HT1080 (cell line): ENCODE measurements around the gene CACNG4. TPM values are rescaled to one million over a fixed set of nuclear protein-coding genes. Genes with fewer than 3 reads are reported as not detected.

Experiments
- DNase-seq: peaks from one replicate; pipeline ENCODE4 v3.0.0-alpha.2; 2015; ENCODE audit warnings: low read depth
- total RNA-seq: library from RNA; depleted of rRNA; stranded (reverse); fragments of >200 nt; shearing (Covaris generic); gene quantifications from 2 replicates; pipeline ENCODE4 v1.2.3, GENCODE V29; 2014; rRNA removed

The CACNG4 gene
- total RNA-seq, 1 experiment from 2014 or later = not detected

DNA sequence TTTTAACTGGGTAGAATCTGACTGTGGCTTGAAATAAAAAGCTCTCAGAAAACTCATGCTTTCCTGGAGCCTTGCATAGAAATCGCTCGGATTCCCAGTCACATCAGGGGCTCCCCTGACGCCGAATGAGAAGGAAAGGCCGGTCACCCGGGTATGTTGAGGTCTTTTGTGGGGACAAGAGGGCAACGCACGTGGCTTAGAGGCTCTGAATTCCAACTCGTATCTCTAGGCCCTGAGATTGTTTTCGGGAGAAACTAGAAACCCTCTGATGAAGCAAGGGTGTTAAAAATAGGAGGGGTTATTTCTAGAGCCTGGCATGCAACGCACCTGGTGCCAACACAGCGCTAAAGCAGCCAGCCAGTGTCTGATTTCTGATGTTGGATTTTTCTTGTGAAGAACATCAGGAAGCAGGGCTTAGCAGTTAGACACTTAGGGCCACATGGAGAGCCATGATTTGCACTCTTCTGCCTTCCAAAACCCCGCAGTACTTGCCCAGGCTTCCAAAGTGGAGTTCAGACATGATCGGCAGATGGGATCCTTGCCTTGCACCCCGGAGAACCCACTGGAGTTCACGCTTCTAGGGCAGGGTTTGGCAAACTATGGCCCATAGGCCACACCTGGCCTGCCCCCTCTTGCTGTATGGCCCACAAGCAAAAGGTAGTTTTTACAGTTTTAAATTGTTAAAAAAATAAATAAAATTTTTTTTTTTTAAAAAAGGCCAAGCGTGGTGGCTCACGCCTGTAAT, 92.4 kb downstream of the CACNG4 start:
- no peak for DNase-seq

DNA sequence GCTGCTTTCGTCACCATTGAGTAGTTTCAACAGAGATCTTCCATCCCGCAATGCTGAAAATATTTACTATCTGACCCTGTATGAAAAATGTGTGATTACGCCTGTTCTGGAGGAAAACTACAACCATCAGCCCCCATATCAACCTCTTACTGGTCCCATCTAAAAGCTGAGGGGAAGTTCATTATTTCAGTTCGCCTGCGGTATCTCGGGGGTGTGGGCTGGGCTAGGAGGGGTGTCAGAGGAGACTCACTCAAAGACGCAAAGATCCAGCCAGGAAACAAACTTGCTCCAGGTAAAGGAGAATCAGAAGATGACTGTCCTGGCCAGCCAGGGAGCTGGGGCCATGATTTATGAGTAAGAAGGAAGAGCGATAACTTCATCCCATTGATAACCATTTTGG, 93.5 kb downstream of the CACNG4 start:
- DNase-seq = no peak

DNA sequence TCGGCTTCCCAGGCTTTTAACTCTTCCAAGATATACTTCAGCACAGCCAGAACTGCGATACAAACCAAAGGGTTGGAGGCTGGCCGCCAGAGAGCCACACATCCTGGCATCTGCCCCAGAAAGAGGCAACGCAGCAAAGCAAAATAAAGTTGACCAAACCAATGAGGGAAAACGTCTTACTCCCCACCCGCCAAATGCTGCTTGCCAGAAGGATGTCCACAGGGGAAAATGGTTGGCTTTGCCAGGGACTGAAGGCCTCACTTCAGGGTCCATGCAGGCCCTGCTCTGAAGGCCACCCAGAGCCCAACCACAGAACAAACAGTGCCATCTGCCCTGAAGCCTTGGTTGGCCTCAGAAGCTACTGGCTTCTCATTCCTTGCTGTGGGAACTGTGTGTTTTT, 94.9 kb downstream of the CACNG4 start:
- DNase-seq = no peak

DNA sequence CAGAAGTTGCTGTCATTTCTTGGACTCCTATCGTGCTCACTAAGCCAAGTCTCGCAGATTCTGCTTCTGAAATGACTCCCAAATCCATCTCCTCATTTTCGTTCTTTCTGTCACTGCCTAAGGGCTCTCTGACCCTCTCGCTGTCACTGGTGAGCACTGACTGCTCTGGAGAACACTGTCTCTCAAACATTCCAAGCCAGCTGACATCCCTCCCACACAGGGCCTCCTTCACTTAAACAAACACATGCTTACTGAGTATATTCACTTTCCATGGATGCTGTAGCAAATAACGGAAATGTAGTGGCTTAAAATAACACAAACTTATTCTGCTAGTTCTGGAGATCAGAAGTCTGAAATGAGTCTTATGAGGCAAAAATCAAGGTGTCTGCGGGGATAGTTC, 98.6 kb downstream of the CACNG4 start:
- no peak for DNase-seq

DNA sequence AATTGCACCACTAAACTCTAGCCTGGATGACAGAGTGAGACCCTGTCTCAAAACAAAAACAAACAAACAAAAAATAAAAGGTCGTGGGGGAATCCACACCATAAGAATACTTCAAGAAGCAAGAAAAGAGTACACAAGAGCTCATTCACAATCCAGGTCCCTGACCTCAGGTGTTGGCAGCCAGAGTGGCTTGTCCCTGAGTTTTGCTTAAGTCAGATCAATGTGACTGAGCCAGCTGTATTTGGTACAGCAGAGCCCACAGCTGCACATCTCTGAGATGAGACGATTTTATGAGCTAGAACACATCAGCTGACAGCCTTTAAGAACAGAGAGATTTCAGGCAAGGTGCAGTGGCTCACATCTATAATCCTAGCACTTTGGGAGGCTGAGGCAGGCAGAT, 102.2 kb downstream of the CACNG4 start:
- no peak for DNase-seq

DNA sequence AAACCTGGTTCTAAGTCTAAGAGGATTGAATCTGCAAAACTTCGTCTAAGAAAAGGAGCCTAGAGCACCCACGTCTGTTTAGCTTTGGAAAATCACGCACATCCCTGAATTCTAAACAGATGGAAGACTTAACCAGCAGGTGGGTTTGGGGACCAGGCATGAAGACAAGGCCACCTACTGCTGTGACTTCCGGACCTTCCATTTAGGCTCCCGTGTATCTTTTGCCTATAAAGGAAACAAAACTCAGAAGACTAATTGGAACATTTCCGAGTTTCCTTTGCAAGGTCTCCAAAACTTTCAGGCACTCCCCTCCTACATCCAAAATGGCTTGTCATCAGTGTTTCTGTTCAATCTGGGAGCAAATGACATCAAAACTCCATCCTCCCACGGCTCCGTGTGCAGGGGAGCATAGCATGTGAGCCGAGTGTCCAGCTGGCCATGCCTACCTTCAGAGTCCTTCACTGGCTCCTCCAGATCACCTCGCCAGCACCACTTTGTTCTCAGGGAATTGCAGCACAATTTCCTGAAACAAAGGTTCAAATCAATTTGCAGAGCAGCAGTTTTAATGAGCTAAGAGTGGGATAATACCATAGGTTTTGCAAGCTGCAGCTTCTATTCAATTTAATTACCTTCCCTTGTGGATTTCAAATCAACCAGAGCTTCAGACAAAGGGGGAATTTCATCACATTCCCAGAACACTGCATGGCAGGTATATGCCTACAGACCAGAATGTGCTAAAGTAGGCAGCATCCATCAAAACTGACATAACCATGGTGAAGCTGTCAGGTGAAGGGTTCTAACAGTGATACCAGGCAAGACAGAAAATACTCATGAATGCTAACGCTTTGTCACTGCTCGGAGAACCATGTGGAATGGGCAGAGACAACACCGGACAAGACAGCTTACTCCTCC, 103.3 kb downstream of the CACNG4 start:
- no peak for DNase-seq

DNA sequence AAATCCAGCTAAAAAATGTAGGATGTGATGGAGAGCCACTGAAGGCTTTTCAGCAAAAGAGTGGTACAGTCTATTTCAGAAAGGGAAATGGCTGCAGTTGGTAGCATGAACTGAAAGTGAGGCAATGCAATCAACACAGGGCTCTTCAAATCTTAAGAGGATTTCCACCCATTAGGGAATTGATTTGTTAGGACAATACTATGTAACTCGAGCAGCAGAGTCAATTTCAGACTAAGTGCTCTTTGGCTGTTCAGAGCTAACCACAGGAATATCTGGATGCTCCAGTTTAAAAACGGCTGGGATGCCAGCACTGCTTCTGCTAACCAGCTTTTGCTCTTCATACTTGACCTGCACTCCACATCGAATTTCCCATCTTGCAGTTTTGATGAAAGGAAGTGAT, 104.5 kb downstream of the CACNG4 start:
- DNase-seq = no peak

DNA sequence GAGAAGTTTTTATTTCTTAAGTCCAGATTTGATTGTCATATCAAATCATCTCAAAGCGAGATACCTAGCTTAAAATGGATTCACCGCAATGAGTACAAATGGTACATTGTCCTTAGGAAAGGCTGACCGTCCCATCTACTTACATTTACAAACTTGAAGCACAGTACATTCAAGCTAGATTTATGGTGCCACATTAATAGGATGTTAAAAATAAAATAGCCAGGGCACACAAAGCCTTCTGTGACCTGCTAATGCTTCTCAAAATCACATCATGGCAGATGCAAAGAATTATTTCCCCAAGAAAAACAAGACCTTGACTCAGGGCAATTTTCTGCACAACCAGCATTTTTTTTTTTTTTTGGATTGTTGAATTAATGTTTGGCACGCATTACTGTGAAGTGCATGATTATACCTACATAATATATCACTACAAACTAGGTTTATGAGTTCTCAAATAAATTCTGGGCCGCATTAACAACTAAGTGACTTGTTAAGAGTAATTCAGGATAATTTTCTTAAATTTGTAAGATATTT, 105.2 kb downstream of the CACNG4 start:
- no peak for DNase-seq

DNA sequence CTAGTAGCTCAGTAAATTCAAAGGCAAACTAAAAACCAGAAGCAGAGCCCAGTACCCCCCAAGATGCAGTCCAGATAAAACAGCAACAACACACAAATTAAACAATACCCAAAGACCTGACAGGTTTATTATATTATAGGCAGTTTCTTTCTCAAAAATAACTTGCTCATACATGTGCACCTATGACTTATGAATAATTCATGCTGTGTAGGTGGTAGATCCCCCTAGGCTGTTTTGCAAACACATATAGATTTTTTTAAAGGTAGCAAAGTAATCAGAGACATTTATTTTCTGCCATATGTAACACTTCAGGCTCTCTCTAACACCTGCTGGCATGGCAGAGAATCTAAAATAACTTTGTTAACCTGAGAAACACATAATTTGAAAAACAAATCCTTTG, 107.1 kb downstream of the CACNG4 start:
- DNase-seq = no peak

DNA sequence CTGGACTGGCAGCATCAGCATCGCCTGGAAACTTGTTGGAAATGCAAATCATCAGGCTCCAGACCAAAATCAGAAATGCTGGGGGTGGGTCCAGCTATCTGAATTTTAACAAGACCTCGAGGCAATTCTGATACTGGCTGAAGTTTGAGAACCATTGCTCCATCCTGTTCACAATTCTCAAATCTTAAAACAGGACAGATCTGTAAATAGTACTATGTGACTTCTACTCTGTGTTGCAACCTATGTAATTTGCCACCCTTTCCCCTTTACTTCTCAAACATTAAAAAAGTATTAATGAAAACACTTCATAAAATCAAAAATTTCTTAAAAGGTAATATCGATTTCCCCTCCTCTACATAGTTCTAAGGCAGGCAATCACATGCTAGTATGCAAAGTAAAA, 108.4 kb downstream of the CACNG4 start:
- no peak for DNase-seq

DNA sequence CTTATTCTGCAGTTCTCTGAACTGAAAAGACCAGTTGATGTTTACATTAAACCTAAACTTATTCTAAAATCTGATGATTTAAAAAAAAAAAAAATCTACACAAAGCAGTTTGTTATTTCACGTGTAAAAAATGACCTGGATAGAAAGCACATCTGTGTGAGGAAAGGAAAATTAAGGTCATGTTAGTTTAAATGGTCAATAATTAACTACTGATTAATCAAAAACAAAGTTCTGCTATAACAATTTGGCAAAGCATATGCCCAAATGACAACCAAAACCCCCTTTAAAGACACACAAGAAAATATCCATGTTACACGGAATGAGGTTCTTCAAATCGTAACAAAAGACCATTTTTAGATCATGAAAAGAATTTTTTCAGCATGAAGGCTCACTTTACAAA, 110.3 kb downstream of the CACNG4 start:
- DNase-seq = no peak

DNA sequence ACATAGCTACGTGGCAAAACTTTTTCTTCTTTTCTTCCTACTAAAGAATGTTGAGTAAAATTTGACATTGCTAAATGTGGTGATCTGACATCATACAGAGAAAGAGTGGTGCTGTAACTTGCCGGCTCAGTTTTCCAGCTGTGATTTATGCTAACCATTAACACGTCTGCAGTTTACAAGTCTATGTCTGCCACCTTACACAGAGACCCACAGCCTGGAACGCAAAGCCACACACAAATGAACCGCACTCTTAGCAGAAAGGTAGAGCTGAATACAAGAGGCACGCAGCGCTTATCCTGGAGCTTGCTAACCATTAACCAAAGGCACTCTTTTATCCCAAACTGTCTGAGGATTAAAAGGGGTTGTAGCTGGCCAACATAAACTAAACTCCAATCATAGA, 111.8 kb downstream of the CACNG4 start:
- DNase-seq = no peak

DNA sequence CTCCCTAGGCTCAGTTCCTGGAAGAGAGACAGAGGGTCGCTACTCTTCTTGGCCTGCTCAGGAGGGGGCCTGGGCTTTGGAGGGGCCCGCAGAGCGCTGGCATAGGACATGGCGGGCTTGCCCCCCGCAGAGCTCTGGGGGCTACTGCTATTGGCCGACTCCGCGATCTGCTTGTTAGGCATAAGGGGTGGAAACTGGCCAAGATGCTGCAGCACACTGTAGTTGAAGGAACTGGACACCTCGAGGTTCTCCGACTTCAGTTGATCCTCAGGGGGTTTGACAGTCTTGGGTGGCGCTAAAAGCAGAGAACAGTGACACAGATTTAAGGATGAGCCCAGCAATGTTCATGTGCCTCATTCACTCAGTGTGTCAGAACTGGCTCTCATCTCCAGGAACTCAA, 113.8 kb downstream of the CACNG4 start:
- DNase-seq = no peak

DNA sequence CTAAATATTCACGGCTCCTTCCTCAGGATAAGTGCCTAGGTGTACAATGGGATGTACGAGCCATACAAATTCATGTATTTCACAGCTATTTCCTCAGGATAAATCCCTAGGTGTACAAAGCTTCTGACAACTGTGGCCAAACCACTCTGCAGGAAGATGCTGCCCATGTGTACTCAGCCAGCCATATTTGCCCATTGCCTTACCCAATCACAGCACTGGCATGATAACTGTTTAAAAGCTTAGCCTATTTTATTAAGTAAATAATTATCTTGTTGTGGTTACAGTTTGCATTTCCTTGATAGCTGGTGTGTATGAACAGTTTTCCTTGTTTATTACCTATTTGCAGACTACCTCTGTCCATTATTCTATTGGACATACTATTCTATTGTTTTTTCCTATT, 115.0 kb downstream of the CACNG4 start:
- DNase-seq = no peak

DNA sequence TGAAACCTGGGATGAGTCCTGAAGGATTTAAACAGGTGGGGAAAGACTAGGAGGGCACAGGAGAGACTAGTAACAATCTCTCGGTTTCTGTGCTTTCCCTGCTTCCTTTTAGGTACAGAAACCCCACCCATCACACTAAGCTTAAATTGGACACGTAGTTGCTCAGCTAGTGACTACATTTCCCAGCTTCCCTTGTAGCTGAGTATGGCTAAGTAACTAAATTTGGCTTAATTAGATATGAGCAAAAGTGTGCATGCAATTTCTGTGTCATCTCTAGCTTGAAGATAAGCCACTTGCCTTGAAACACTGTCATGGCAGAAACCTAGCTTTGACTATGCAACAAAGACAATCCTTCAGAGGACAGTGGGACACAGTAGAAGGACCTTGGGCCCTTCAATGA, 116.3 kb downstream of the CACNG4 start:
- DNase-seq = no peak

DNA sequence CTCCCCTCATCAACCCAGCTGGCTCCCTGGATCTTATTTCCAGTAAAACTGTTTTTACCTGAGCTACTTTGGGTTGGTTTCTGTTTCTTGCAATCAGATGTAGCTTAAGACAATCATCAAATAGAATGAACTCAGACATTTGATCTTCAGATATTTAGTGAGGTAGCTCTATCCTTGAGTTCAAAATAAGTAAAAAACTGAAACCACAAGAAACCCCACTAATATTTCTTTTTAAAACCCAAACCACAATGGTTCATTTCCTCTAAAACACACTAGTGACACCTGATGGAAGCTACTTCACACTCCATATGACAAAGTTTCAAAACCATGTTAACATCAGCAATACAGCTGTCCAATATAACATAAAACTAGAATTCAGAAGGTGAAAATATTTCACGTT, 117.6 kb downstream of the CACNG4 start:
- DNase-seq = no peak

Other genes starting within 250 kb of the CACNG4 start
- gene CACNG5, start 129.6 kb upstream of the CACNG4 start, total RNA-seq = not detected in 2 replicates
- 0.06 TPM in 1 of 2 replicates, not detected in the other for gene CACNG1, start 79.8 kb downstream of the CACNG4 start, total RNA-seq